Spleen (tissue), 7 donors: ENCODE data around the gene TAS2R20.

ENCODE experiments used
- CTCF ChIP-seq, 11 experiments: fragments of 200-600 bp in 7 of 11; fragments of 450-650 bp in 4 of 11; sonication (generic) in 4 of 11; IDR thresholded peaks in 8 of 11; conservative IDR thresholded peaks in 3 of 11; 1 replicate in 7 of 11; 2 replicates in 4 of 11; pipeline versions ENCODE4 v1.4.0 to v1.8.0; 2016 to 2021; ENCODE audit warnings: antibody characterized with exemption in 11 of 11, inconsistent platforms in 4 of 11, mild to moderate bottlenecking in 1 of 11
- POLR2A ChIP-seq, 3 donors: fragments of 450-650 bp; IDR thresholded peaks; one replicate each; pipeline ENCODE4 v1.5.1; 2017; ENCODE audit warnings: antibody characterized with exemption in 3 of 3, mild to moderate bottlenecking in 1 of 3
- POLR2AphosphoS5 ChIP-seq, 3 donors: sonication (generic); formaldehyde crosslinking; IDR thresholded peaks; one replicate each; pipeline ENCODE4 v1.5.1; 2017; ENCODE audit warnings: antibody characterized with exemption in 3 of 3
- donor health status: DM: no; HTN: no; CAD: no; lungs with moderate emphysema.
- donor health status: DM: no; HTN: no; CAD: no.
- donor health status: DM: no; HTN: no; CAD: no.

GRCh38 chr12:10986812-10987211, 11.3 kb downstream of the TAS2R20 start, which contains the start of gene TAS2R50:
- TF ChIP-seq CTCF (IDR thresholded peaks at IDR 0.05 in 8 of 11, conservative IDR thresholded peaks at IDR 0.05 in 3 of 11) = no peak
- no peak for TF ChIP-seq POLR2AphosphoS5 (IDR thresholded peaks at IDR 0.05)
- no peak for TF ChIP-seq POLR2A (IDR thresholded peaks at IDR 0.05)
